Psoas muscle (tissue), 8 donors: ENCODE measurements around the gene ADAMTSL3. TPM values are rescaled to one million over a fixed set of nuclear protein-coding genes. Genes with fewer than 3 reads are reported as not detected.
A peak's percentile ranks its signal among the peaks of the same experiment; 100 is the strongest.
"Not testable (repeated sequence)": the region's sequence is repeated elsewhere in the genome, so short reads cannot be mapped to it uniquely, and the experiment has no call there.

Experiments used
- ATAC-seq, 4 donors: fragments of 200-7000 bp; cut with Tn5 transposase; one replicate each; pipeline ENCODE4 v1.9.1; 2020; ENCODE audit warnings: moderate library complexity in 3 of 4, mild to moderate bottlenecking in 2 of 4
- DNase-seq, 2 donors: peaks; one replicate each; pipeline ENCODE4 v3.0.0-alpha.2; 2020
- H3K27ac ChIP-seq: fragments of 200-600 bp; one replicate; pipeline ENCODE4 v1.8.0; 2022
- H3K27me3 ChIP-seq, 3 donors: fragments of 200-600 bp in 1 of 3; one replicate each; pipeline versions ENCODE4 v1.6.1 to v1.8.0; 2013 to 2022; ENCODE audit warnings: low read length in 2 of 3, mild to moderate bottlenecking in 2 of 3, moderate library complexity in 1 of 3; ENCODE audit not compliant: insufficient read depth in 3 of 3
- H3K36me3 ChIP-seq, 2 donors: fragments of 200-600 bp in 1 of 2; one replicate each; pipeline versions ENCODE4 v1.6.1 to v1.8.0; 2013 to 2022; ENCODE audit warnings: low read depth in 1 of 2, mild to moderate bottlenecking in 1 of 2, moderate library complexity in 1 of 2; ENCODE audit not compliant: insufficient read depth in 1 of 2
- H3K4me1 ChIP-seq: fragments of 200-600 bp; one replicate; pipeline ENCODE4 v1.8.0; 2022
- H3K4me3 ChIP-seq: fragments of 200-600 bp; one replicate; pipeline ENCODE4 v1.8.0; 2022; ENCODE audit warnings: mild to moderate bottlenecking
- H3K9me3 ChIP-seq: fragments of 200-600 bp; one replicate; pipeline ENCODE4 v1.8.0; 2022
- CTCF ChIP-seq: fragments of 200-600 bp; IDR thresholded peaks from one replicate; pipeline ENCODE4 v1.8.0; 2022; ENCODE audit warnings: antibody characterized with exemption
- WGBS, 3 donors: extraction: QIAGEN DNeasy Blood & Tissue Kit; methylation state at CpG; one replicate each; pipeline versions ENCODE4 v1.1.6 to v1.1.7; 2013; 5-methylcytosine and 5-hydroxymethylcytosine counted together
- intact Hi-C, 2 donors: fragments of 100-400 bp; cut with DNase I; formaldehyde crosslinking; loops; one replicate each; pipeline versions ENCODE4 v1.11.0 to v1.14.2; 2022
- polyA plus RNA-seq, 3 donors: library from polyadenylated mRNA; stranded (reverse); fragments of 200-250 nt; gene quantifications; one replicate each; pipeline ENCODE4 v1.2.3, GENCODE V29; 2013
- total RNA-seq, 4 donors: library from RNA; stranded (reverse); fragmentation: NEBNext Ultra II Directional in 2 of 4; extraction: Animal tissue kit (Norgen Biotek cat#: 25700) in 2 of 4; gene quantifications; one replicate each; pipeline versions ENCODE4 v1.2.1 to v1.2.4, GENCODE V29; 2021 to 2023
- donor health status: healthy with polysubstance abuse.
- donor health status: DM: no; HTN: no; CAD: no; lungs with moderate emphysema.
- donor health status: Bipolar disorder and iron deficiency.
- donor health status: healthy.
- donor health status: DM: yes; HTN: yes; CAD: no.
- donor health status: DM: no; HTN: no; CAD: no.
- donor health status: DM: no; HTN: no; CAD: no.
- donor health status: DM: yes; HTN: yes; CAD: no.

The ADAMTSL3 gene
- total and polyA plus RNA-seq, 7 donors, result 0.35 to 12.8 (median 2.1) TPM

- H3K4me3 ChIP-seq, result no peak overlapping the region
- DNase-seq (no peak), ATAC-seq (no peak)
- 81 to 88% (median 86%) methylated on average over 4 of the region's 4 CpGs for WGBS, 3 donors
- intact Hi-C loops, result no loop called here
- TF ChIP-seq CTCF, result no peak
- H3K4me1 ChIP-seq, result no peaks in the 10 kb centered on the region
- H3K36me3 ChIP-seq, result no peaks in the 10 kb centered on the region
- peaks cover 12% of the 10 kb centered on the region for H3K9me3 ChIP-seq
- H3K27ac ChIP-seq, result no peak overlapping the region
- no peaks in the 10 kb centered on the region for H3K27me3 ChIP-seq
Observed at GRCh38 chr15:84046064-84046637, 392.2 kb downstream of the ADAMTSL3 start.

DNA sequence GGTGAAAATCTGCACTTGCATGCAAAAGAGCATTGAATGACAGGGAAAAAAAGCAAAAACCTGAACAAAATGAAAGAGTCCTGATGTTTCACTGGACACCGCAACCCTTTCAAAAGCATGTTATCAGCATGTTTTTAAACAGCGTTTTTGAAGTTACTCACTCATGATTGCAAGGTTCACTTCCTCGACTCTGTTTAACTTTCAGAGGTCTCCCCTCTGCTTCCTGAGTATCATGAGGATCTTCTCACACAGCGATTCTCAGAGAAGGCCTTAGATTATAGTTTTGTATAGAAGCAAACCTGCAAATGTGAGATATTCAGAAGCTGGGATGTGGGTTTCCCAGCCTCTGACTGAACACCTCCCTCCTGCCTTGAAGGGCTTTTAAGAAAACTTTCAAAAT lies 395.6 kb downstream of the ADAMTSL3 start:
- H3K4me3 ChIP-seq, H3K36me3 ChIP-seq, intact Hi-C loops, H3K27me3 ChIP-seq, ATAC-seq, H3K4me1 ChIP-seq, H3K27ac ChIP-seq, DNase-seq: not testable (repeated sequence)
- peaks cover 12% of the 10 kb centered on the region for H3K9me3 ChIP-seq
- 79 to 82% (median 79%) methylated on average over 4 of the region's 4 CpGs for WGBS, 3 donors

DNA sequence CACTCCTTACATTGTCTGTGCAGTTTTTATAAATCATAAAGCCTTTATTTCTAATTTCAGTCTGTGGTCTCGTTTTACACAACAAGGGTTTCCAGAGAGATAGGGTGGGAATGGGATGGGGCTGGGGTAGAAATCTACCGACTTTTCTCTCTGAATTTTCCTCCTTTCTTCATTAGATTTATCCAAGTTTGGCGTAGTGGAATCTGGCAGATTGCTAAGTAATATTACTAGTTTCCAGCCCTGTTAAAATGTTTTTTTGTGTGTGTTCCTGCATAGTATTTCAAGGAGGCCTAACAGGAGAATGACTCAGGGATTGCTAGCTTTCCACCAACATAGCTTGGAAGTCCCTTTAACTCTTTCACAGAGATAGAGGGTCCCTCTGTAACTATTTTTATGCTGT lies 396.2 kb downstream of the ADAMTSL3 start:
- TF ChIP-seq CTCF, result no peak

GRCh38 chr15:84051146-84051545 lies 397.2 kb downstream of the ADAMTSL3 start:
- H3K9me3 ChIP-seq, DNase-seq, H3K27ac ChIP-seq, intact Hi-C loops, H3K4me1 ChIP-seq, H3K27me3 ChIP-seq, ATAC-seq, H3K4me3 ChIP-seq, H3K36me3 ChIP-seq: not testable (repeated sequence)
- no CpG with 5 or more reads among the region's 1 CpG for WGBS, 3 donors

More for the DNA sequence above, 396.2 kb downstream of the ADAMTSL3 start:
- WGBS, 3 donors, result 71 to 81% (median 76%) methylated on average over 3 of the region's 3 CpGs
- Histone ChIP-seq H3K36me3 (no peaks in the 10 kb centered on the region), H3K27ac (no peak overlapping the region), H3K9me3 (peaks cover 12% of the 10 kb centered on the region), H3K4me1 (no peaks in the 10 kb centered on the region), H3K27me3 (no peaks in the 10 kb centered on the region), H3K4me3 (no peak overlapping the region)
- intact Hi-C loops, result no loop called here
- ATAC-seq, result no peak
- no peak for DNase-seq

GRCh38 chr15:84054544-84054943 lies 400.6 kb downstream of the ADAMTSL3 start:
- H3K4me3 ChIP-seq, DNase-seq, H3K36me3 ChIP-seq, H3K27ac ChIP-seq, H3K4me1 ChIP-seq, intact Hi-C loops, H3K27me3 ChIP-seq: not testable (repeated sequence)
- peaks cover 13% of the 10 kb centered on the region for H3K9me3 ChIP-seq
- WGBS, 3 donors, result 21 to 38% (median 25%) methylated on average over 1 of the region's 1 CpG
- ATAC-seq, result peak in 2 of 4 donors; percentile 64 to 65

GRCh38 chr15:84057714-84058331 lies 403.9 kb downstream of the ADAMTSL3 start:
- H3K36me3 ChIP-seq, result no peaks in the 10 kb centered on the region
- no peaks in the 10 kb centered on the region for H3K27me3 ChIP-seq
- no peaks in the 10 kb centered on the region for H3K4me1 ChIP-seq
- no peak overlapping the region for H3K27ac ChIP-seq
- peaks cover 13% of the 10 kb centered on the region for H3K9me3 ChIP-seq
- no peak for TF ChIP-seq CTCF
- WGBS, 3 donors, result 78 to 91% (median 88%) methylated on average over 5 of the region's 5 CpGs
- no peak overlapping the region for H3K4me3 ChIP-seq
- no peak for ATAC-seq
- DNase-seq, result no peak
- intact Hi-C loops, result no loop called here

DNA sequence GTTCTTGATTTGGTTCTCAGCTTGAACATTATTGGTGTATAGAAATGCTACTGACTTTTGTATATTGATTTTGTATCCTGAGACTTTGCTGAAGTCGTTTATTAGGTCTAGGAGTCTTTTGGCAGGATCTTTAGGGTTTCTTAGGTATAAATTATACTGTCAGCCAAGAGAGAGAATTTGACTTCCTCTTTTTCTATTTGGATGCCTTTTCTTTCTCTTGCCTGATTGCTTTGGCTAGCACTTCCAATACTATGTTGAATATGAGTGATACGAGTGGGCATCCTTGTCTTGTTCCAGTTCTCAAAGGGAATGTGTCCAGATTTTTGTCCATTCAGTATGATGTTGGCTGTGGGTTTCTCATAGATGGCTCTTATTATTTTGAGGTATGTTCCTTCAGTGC lies 409.8 kb downstream of the ADAMTSL3 start:
- H3K4me3 ChIP-seq, DNase-seq, H3K27ac ChIP-seq, H3K4me1 ChIP-seq, H3K9me3 ChIP-seq, H3K27me3 ChIP-seq, intact Hi-C loops, ATAC-seq, H3K36me3 ChIP-seq: not testable (repeated sequence)
- WGBS, 3 donors, result 57 to 59% (median 57%) methylated on average over 2 of the region's 2 CpGs

- H3K27me3 ChIP-seq, intact Hi-C loops, H3K9me3 ChIP-seq, H3K36me3 ChIP-seq, ATAC-seq, H3K27ac ChIP-seq, H3K4me3 ChIP-seq, H3K4me1 ChIP-seq, DNase-seq: not testable (repeated sequence)
- 48 to 58% (median 53%) methylated on average over 2 of the region's 2 CpGs for WGBS, 3 donors
Observed at GRCh38 chr15:84068674-84069073, 414.8 kb downstream of the ADAMTSL3 start.

DNA sequence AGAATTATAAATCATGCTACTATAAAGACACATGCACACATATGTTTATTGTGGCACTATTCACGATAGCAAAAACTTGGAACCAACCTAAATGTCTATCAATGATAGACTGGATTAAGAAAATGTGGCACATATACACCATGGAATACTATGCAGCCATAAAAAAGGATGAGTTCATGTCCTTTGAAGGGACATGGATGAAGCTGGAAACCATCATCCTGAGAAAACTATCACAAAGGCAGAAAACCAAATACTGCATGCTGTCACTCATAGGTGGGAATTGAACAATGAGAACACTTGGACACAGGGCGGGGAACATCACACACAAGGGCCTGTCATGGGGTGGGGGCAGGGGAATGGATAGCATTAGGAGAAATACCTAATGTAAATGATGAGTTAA lies 424.1 kb downstream of the ADAMTSL3 start:
- H3K27ac ChIP-seq, H3K4me3 ChIP-seq, ATAC-seq, DNase-seq, H3K4me1 ChIP-seq, intact Hi-C loops, H3K36me3 ChIP-seq, H3K9me3 ChIP-seq: not testable (repeated sequence)
- peaks cover 7 to 62% (median 7%) of the 10 kb centered on the region in 3 donors for H3K27me3 ChIP-seq
- WGBS, 3 donors, result 81 to 90% (median 84%) methylated on average over 2 of the region's 2 CpGs
